CD4-positive, CD25-positive, alpha-beta regulatory T cell (primary cell): Measurements from ENCODE around the gene SEZ6L. TPM values are rescaled to one million over a fixed set of nuclear protein-coding genes. Genes with fewer than 3 reads are reported as not detected.

Source experiments
- ATAC-seq, 2 donors: fragments of 150-1000 bp; cut with Tn5 transposase; one replicate each; pipeline ENCODE4 v1.10.0; 2021; ENCODE audit warnings: low read depth in 2 of 2, moderate number of reproducible peaks in 2 of 2, moderate library complexity in 1 of 2
- DNase-seq, 3 donors: peaks; one replicate each; pipeline versions ENCODE4 v3.0.0 to v3.0.0-alpha.2; 2012 to 2022; ENCODE audit warnings: mixed read lengths in 1 of 3
- H3K27ac ChIP-seq: one replicate; pipeline ENCODE4 v1.7.0; 2013; ENCODE audit warnings: mild to moderate bottlenecking, low read length; ENCODE audit not compliant: insufficient read depth, poor library complexity, severe bottlenecking
- H3K27me3 ChIP-seq: one replicate; pipeline ENCODE4 v1.7.0; 2013; ENCODE audit warnings: low read length; ENCODE audit not compliant: control insufficient read depth, insufficient read depth
- H3K36me3 ChIP-seq: one replicate; pipeline ENCODE4 v1.7.0; 2013; ENCODE audit warnings: mild to moderate bottlenecking, low read length, moderate library complexity; ENCODE audit not compliant: control insufficient read depth, insufficient read depth
- H3K4me1 ChIP-seq: 2 replicates; pipeline ENCODE4 v1.7.0; 2013; ENCODE audit warnings: mild to moderate bottlenecking, low read length; ENCODE audit not compliant: insufficient read depth, control insufficient read depth, poor library complexity, severe bottlenecking
- H3K4me3 ChIP-seq: one replicate; pipeline ENCODE4 v1.7.0; 2013; ENCODE audit warnings: low read depth, mild to moderate bottlenecking, low read length, moderate library complexity
- H3K9me3 ChIP-seq, 2 experiments: 1 replicate in 1 of 2; 2 replicates in 1 of 2; pipeline ENCODE4 v1.7.0; 2013; ENCODE audit warnings: low read length in 2 of 2, mild to moderate bottlenecking in 1 of 2, moderate library complexity in 1 of 2; ENCODE audit not compliant: control insufficient read depth in 2 of 2
- H3K27ac Mint-ChIP-seq, 3 donors: one replicate each; pipeline ENCODE4 v1.8.0; 2020 to 2022; ENCODE audit warnings: mild to moderate bottlenecking in 3 of 3, mixed read lengths in 3 of 3, moderate library complexity in 2 of 3
- H3K27me3 Mint-ChIP-seq: one replicate; pipeline ENCODE4 v1.8.0; 2022; ENCODE audit warnings: mild to moderate bottlenecking, mixed read lengths
- H3K36me3 Mint-ChIP-seq: one replicate; pipeline ENCODE4 v1.8.0; 2020; ENCODE audit warnings: mixed read lengths
- H3K4me1 Mint-ChIP-seq, 4 donors: one replicate each; pipeline ENCODE4 v1.8.0; 2020 to 2022; ENCODE audit warnings: mixed read lengths in 4 of 4, mild to moderate bottlenecking in 1 of 4
- H3K4me3 Mint-ChIP-seq, 4 donors: one replicate each; pipeline ENCODE4 v1.8.0; 2020 to 2022; ENCODE audit warnings: mild to moderate bottlenecking in 4 of 4, mixed read lengths in 4 of 4, moderate library complexity in 3 of 4
- H3K9me3 Mint-ChIP-seq, 7 donors: one replicate each; pipeline ENCODE4 v1.8.0; 2020 to 2022; ENCODE audit warnings: mixed read lengths in 7 of 7, mild to moderate bottlenecking in 3 of 7, moderate library complexity in 2 of 7
- polyA plus RNA-seq, 4 donors: library from polyadenylated mRNA; unstranded; fragments of 300-500 nt; fragmentation: Illumina TruSeq; gene quantifications; one replicate each; pipeline ENCODE4 v1.2.3, GENCODE V29; 2021
- total RNA-seq: library from RNA; stranded (reverse); gene quantifications from one replicate; pipeline ENCODE4 v1.2.3, GENCODE V29; 2022

The SEZ6L gene
- total and polyA plus RNA-seq, 5 donors from 2014 or later, result not detected

GRCh38 chr22:26168330-26168851, 871 bp upstream of the SEZ6L start:
- Histone ChIP-seq H3K9me3 (no peaks in the 10 kb centered on the region), H3K4me3 (no peak overlapping the region), H3K27me3 (peaks cover 13% of the 10 kb centered on the region), H3K27ac (no peak overlapping the region), H3K4me1 (peaks cover 4% of the 10 kb centered on the region), H3K36me3 (no peaks in the 10 kb centered on the region)
- Mint-ChIP-seq H3K27ac (peak overlapping the region in 1 of 3 donors; percentile 22), H3K27me3 (peaks cover 67% of the 10 kb centered on the region), H3K36me3 (no peaks in the 10 kb centered on the region), H3K9me3 (peaks cover 0 to 5% (median 0%) of the 10 kb centered on the region in 7 donors), H3K4me3 (peak overlapping the region in 1 of 4 donors; percentile 33), H3K4me1 (no peaks in the 10 kb centered on the region)
- DNase-seq (no peak), ATAC-seq (no peak)

GRCh38 chr22:26168939-26169314, 335 bp upstream of the SEZ6L start:
- no peak for DNase-seq
- Histone ChIP-seq H3K4me3 (no peak overlapping the region), H3K9me3 (no peaks in the 10 kb centered on the region), H3K4me1 (peaks cover 4% of the 10 kb centered on the region), H3K36me3 (no peaks in the 10 kb centered on the region), H3K27ac (no peak overlapping the region), H3K27me3 (peaks cover 13% of the 10 kb centered on the region)
- H3K4me3 Mint-ChIP-seq, result peak overlapping the region in 2 of 4 donors; percentile 31 to 33
- peaks cover 67% of the 10 kb centered on the region for H3K27me3 Mint-ChIP-seq
- peaks cover 0 to 5% (median 0%) of the 10 kb centered on the region in 7 donors for H3K9me3 Mint-ChIP-seq
- no peak for ATAC-seq
- H3K36me3 Mint-ChIP-seq, result no peaks in the 10 kb centered on the region
- H3K27ac Mint-ChIP-seq, result no peak overlapping the region
- no peaks in the 10 kb centered on the region for H3K4me1 Mint-ChIP-seq

GRCh38 chr22:26170112-26170492, 840 bp downstream of the SEZ6L start:
- no peak overlapping the region for H3K4me3 ChIP-seq
- Mint-ChIP-seq H3K4me3 (no peak overlapping the region), H3K9me3 (peaks cover 0 to 5% (median 0%) of the 10 kb centered on the region in 7 donors), H3K27me3 (peaks cover 73% of the 10 kb centered on the region), H3K27ac (no peak overlapping the region), H3K4me1 (no peaks in the 10 kb centered on the region), H3K36me3 (no peaks in the 10 kb centered on the region)
- H3K4me1 ChIP-seq, result peaks cover 4% of the 10 kb centered on the region
- no peaks in the 10 kb centered on the region for H3K9me3 ChIP-seq
- H3K27ac ChIP-seq, result no peak overlapping the region
- no peak for DNase-seq
- ATAC-seq, result no peak
- H3K27me3 ChIP-seq, result peaks cover 17% of the 10 kb centered on the region
- no peaks in the 10 kb centered on the region for H3K36me3 ChIP-seq

- H3K4me3 Mint-ChIP-seq, result no peak overlapping the region
- peaks cover 17% of the 10 kb centered on the region for H3K27me3 ChIP-seq
- ATAC-seq, result no peak
- no peaks in the 10 kb centered on the region for H3K36me3 ChIP-seq
- peaks cover 0 to 5% (median 0%) of the 10 kb centered on the region in 7 donors for H3K9me3 Mint-ChIP-seq
- no peak overlapping the region for H3K27ac Mint-ChIP-seq
- no peaks in the 10 kb centered on the region for H3K9me3 ChIP-seq
- no peaks in the 10 kb centered on the region for H3K4me1 Mint-ChIP-seq
- H3K4me1 ChIP-seq, result peaks cover 4% of the 10 kb centered on the region
- no peak overlapping the region for H3K27ac ChIP-seq
- H3K36me3 Mint-ChIP-seq, result no peaks in the 10 kb centered on the region
- H3K27me3 Mint-ChIP-seq, result peaks cover 65% of the 10 kb centered on the region
- no peak for DNase-seq
- H3K4me3 ChIP-seq, result no peak overlapping the region
Measured at GRCh38 chr22:26170795-26171580, 1.7 kb downstream of the SEZ6L start.

- Histone ChIP-seq H3K36me3 (no peaks in the 10 kb centered on the region), H3K27ac (no peak overlapping the region), H3K4me3 (no peak overlapping the region), H3K27me3 (peaks cover 17% of the 10 kb centered on the region), H3K9me3 (no peaks in the 10 kb centered on the region), H3K4me1 (peaks cover 4% of the 10 kb centered on the region)
- Mint-ChIP-seq H3K36me3 (no peaks in the 10 kb centered on the region), H3K27me3 (peaks cover 52% of the 10 kb centered on the region), H3K9me3 (peaks cover 0 to 5% (median 0%) of the 10 kb centered on the region in 7 donors), H3K4me3 (no peak overlapping the region), H3K4me1 (no peaks in the 10 kb centered on the region), H3K27ac (no peak overlapping the region)
- DNase-seq, result peak in 1 of 3 donors; percentile 31
- ATAC-seq, result no peak
Measured at GRCh38 chr22:26172389-26172990, 3.2 kb downstream of the SEZ6L start.

- peaks cover 13% of the 10 kb centered on the region for H3K27me3 ChIP-seq
- no peaks in the 10 kb centered on the region for H3K36me3 ChIP-seq
- H3K27ac ChIP-seq, result no peak overlapping the region
- no peaks in the 10 kb centered on the region for H3K9me3 ChIP-seq
- ATAC-seq (no peak), DNase-seq (no peak)
- H3K4me1 ChIP-seq, result peaks cover 3% of the 10 kb centered on the region
- Mint-ChIP-seq H3K4me1 (no peaks in the 10 kb centered on the region), H3K27ac (no peak overlapping the region), H3K36me3 (no peaks in the 10 kb centered on the region), H3K4me3 (no peak overlapping the region), H3K27me3 (peaks cover 36% of the 10 kb centered on the region), H3K9me3 (peaks cover 0 to 4% (median 0%) of the 10 kb centered on the region in 7 donors)
- no peak overlapping the region for H3K4me3 ChIP-seq
Measured at GRCh38 chr22:26174280-26174679, 5.0 kb downstream of the SEZ6L start.

- DNase-seq (no peak), ATAC-seq (no peak)
- Mint-ChIP-seq H3K4me1 (no peaks in the 10 kb centered on the region), H3K27ac (no peak overlapping the region), H3K4me3 (no peak overlapping the region), H3K9me3 (peaks cover 0 to 3% (median 0%) of the 10 kb centered on the region in 7 donors), H3K27me3 (peaks cover 6% of the 10 kb centered on the region), H3K36me3 (no peaks in the 10 kb centered on the region)
- Histone ChIP-seq H3K4me3 (no peak overlapping the region), H3K36me3 (no peaks in the 10 kb centered on the region), H3K4me1 (no peaks in the 10 kb centered on the region), H3K27ac (no peak overlapping the region), H3K9me3 (no peaks in the 10 kb centered on the region), H3K27me3 (peaks cover 4% of the 10 kb centered on the region)
Measured at GRCh38 chr22:26182723-26183122, 13.5 kb downstream of the SEZ6L start.
